HG03196 (cell line): ENCODE data around the gene CDC42BPG.
"Not testable (repeated sequence)": the region's sequence is repeated elsewhere in the genome, so short reads cannot be mapped to it uniquely, and the experiment has no call there.

Experiments used
- ATAC-seq: cut with Tn5 transposase; IDR thresholded peaks from one replicate; pipeline ENCODE4 v1.9.1; 2021; ENCODE audit not compliant: unreplicated experiment

The CDC42BPG gene

GRCh38 chr11:64849598-64850356 lies 5.3 kb upstream of the CDC42BPG start:
- no peak for ATAC-seq

DNA sequence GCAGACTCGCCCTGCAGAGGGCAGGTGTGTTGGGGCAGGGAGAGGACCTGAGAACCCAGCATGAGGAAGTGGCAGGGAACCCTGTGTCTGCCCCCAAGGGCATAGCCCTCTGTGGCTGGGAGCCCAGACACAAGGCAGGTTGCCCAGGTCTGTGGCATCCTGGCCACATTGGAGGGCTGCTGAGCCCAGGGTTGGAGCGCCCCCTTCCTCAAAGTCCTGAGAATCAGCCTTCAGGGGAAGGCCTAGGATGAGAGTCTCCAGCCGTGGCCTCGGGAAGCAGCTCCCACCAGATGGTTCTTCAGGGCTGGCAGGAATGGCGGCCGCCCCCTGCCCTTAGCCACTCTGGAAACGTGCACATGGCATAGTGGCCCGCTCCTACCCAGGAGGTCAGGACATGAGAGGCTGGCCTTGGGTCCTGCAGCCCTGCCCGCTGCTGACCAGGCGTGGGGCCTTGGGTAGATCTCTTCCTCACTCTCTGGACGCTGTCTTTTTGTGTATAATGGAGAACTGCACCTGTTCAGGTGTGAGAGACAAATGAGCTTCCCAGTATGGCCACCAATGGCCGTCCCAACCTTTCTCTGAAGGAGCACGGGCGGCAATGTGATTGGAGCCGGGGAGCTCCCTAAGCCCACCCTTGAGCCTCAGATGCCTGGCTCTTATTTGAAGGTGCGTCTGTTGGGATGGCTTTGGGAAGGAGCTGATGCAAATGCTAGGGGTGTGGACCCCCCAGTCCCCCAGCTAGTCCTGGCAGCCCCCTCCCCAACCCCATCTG lies 4.6 kb upstream of the CDC42BPG start:
- ATAC-seq, result no peak

DNA sequence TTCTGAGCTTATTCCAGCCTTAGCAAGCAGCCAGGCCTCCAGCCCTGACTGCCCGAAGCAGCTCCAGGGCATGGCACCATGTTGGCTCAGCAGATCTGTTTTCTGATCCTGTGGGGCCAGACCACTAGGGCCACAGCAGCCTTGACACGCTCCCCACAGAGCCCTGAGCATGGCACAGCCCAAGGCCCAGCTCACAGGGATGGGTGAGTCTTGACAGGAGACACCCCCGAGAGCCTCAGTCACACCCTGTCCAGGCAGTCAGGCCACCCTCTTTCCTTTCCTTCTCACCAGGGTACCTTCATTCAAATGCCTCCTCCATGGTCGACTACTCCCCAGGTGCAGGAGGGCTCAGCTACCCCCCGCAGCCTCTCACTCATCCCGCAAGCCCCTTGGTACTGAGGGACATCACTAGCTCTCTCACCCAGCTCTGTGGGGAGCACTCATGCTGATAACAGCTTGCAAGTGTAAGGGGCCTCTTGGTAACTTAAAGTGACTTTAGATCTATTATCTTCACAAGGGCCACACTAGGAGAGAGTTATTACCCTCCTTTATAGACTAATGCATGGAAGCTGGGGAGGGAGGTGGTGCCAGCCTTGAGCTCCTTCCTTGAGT lies 3.9 kb upstream of the CDC42BPG start:
- no peak for ATAC-seq

DNA sequence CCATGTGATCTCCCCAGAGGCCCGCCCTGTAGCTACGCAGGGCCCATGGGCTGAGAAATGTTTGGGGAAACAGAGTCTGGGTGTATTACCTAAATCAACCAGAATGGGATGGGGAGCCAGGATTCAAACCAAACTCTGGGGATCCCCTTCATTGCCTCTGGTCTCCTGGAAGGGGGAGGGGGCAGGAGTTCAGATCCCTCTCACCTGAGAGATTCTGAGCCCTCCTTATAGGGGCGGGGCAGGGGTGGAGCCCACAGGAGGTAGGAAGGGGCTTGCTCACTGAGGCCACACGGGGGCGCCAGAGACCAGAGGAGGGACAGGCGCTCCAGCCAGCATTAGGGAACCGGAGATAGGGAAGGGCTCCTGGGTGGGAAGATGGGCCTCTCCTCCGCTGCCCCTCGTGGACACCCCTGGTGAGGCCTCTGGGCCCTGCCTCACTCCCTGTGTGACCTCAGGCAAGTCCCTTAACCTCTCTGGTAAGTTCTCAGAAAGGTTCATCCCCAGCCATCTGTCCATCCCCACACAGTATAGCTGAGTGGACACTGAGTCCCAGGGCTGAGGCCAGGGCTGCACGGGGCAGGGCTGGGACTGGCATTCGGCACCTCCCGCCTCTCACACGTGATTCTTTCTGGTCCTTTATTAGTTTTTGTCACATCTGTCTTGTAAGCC lies 2.7 kb upstream of the CDC42BPG start:
- peak; percentile 22 for ATAC-seq

DNA sequence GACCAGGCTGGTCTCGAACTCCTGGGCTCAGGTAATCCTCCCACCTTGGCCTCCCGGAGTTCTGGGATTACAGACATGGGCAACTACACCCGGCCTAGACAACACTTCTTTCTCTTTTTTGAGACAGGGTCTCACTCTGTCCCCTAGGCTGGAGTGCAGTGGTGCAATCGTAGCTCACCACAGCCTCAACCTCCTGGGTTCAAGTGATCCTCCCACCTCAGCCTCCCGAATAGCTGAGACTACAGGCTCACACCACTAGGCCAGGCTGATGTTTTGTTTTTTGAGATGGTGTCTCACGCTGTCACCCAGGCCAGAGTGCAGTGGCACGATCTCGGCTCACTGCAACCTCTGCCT lies 1.3 kb upstream of the CDC42BPG start:
- not testable (repeated sequence) for ATAC-seq

- no peak for ATAC-seq
These were observed 799 bp upstream of the CDC42BPG start for GRCh38 chr11:64845129-64845775.

DNA sequence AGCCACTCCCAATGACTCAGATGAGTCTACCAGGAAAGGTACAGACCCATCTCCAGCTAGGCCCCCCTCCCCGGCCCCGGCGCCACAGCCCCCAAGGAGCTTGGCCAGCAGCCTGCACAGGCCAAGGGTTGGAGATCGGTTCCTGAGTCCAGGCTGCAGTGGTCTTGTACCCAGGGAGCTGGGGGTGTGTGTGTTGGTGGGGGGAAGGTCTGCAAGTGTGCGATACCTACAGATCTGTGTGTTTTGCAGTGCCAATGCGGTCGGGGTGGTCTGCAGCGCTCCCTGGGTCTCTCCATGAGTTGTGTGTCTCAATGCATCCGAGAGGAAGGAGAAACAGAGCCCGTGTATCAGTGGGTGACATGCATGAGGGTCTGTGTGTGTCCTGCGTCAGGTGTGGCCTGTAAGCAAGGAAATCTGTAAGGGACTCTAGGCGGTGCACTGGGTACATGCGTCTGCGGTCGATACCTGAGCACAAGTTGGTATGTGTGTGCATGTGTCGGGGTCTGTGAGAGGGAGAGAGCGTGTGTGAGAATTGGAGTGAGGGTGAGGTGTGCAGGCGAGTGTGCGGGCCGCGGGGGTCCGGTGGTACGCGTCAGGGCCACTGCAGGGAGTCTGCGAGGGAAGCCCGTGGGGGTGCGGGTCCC lies 645 bp downstream of the CDC42BPG start:
- no peak for ATAC-seq

DNA sequence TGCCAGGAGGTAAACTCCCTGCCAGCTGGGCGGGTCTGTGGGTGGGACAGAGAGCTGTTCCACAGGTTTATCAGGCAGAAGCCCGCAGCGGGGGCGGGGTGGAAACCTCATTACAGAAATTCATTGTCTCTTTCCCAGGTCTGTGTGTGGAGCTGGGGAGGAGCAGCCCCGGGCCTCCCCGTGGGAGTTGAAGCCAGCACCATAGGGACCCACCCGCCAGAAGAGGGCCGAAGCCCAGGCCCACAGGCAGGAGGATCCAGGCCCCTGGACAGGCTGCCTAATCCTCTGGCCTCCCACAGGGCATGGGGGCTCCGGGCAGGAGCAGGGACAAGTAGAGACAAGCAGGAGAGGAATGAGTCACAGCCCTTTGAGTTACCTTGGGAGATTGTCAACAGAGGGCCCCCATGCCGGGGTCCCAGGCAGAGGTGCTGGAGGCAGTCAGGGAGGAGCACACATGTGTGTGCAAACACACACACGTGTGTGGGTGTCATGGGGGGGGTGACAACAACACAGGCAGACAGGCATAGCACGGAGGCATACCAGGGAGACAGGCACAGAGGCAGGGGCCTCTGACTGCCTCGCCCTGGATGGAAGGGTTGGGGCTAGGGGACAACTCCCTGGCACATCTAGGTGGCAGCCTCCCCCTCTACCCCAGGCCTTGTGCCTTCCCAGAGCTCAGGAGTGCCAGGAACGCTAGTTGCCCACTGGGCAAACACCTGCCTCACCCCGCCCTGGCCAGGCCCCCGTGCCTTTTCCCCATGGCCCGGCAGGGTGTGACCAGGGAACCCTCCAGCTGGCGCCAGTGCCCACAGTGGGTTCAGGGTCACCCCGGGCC lies 1.4 kb downstream of the CDC42BPG start:
- no peak for ATAC-seq

DNA sequence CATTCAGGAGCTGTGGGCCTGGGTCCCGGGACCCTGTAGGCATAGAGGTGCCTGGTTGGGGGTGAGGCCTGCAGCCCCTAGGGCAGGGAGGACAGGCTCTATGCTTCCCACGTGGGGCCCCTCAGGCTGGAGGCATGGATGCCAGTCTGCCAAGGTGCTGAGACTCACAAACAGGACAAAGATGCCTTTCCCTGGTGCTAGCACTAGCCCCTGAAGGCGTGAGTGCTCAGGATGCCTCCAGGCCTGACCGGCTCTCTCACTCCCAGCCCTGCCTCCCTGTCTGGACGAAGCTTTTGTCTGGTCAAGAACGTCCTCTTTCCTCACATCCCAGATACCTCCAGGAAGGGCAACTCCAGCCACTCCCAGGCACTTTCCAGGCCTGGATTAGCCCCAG lies 2.1 kb downstream of the CDC42BPG start:
- ATAC-seq, result no peak

GRCh38 chr11:64841592-64842365 lies 2.7 kb downstream of the CDC42BPG start:
- ATAC-seq, result no peak

DNA sequence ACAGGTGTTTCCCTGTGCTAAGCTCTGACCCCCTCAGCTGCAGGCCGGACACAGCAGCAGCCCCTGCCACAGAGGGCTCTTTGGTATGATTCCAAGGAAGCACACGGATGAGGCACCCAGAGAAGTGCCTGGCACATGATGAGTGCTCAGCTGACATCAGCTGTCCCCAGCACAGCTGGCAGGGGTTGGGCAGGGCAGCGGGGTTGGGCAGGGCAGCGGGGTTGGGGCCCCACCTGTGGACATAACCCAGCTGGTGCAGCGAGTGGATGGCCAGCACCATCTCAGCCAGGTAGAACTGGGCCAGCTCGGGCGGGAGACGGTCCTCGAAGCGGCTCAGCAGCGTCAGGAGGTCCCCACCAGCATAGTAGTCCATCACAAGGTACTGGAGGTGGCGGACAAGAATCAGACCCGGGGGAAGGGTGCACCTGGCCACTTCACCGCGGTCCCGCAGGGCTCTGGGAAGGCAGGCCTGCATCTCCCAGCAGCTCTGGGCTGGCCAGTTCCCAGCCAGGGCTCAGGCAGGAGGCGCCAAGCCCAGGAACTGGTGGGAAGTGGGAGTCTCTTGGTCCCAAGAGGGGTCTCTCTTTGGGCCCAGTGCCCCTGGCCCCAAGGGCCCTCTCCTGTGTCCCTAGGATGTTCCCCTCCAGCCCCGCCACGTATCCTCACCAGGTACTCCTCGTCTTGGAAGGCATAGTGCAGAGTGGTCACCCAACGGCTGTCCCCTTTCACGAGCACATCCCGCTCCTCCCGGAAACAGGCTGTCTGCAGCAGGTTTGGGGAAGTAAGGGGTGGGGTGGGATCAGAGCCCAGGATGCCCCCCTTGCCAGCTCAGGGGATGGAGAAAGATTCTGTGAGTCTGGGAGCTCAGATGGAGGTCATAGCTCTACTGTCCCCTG lies 4.3 kb downstream of the CDC42BPG start:
- ATAC-seq, result no peak

- ATAC-seq, result no peak
These were observed 5.1 kb downstream of the CDC42BPG start for GRCh38 chr11:64839335-64839734.

GRCh38 chr11:64838600-64839334 lies 5.7 kb downstream of the CDC42BPG start:
- ATAC-seq, result no peak

DNA sequence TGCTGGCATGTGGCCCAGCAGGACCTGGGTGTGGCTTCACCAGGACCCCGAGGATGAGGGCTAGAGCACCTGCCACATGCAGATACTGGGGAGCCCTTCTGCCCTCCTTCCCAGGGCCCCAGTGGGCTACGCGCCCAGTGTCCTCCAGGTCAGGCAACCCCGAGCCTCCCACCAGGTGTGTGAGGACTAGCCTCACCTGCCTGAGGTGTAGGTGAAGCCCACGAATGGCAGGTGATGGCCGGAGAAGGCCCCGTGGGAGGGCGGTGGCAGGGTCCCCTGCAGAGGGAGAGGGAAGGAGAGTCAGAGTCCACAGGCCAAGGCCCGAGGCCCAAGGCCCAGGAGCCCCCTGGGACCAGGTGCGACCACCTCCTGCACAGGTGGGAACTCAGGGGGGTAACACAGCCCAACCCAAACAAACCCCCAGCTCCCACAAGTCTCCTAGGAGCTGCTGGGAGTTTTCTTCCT lies 6.5 kb downstream of the CDC42BPG start:
- no peak for ATAC-seq

DNA sequence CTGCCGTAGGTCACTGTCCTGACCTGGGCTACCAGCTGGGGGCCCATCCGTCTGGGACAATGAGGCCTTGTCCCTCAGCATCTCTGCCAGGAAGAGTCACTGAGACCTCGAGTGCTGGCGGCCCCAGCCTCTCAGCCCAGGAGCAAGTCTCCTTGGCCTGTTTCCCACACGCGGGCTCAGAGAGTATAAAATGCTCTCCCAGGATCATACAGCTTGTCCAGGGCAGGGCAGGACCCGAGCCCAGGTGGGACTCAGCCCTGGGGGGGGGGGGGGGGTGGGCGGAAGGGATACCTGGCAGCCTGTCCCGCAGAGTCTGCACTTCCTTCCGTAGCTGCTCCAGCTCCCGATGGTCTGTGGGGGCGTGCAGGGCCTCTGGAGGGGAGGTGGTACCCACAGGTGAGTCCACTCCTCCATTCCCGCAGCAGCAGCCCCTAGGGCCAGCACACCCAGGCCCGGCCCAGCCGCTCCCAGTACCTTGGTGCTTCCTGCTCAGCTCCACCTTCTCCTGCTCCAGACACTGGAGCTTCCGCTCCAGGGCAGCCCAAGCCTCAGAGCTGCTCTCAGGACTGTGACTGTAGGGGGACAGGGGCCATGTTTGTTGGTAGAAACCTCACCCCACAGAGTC lies 7.9 kb downstream of the CDC42BPG start:
- ATAC-seq, result no peak

- no peak for ATAC-seq
These were observed 8.6 kb downstream of the CDC42BPG start for GRCh38 chr11:64835616-64836447.
